Medulla oblongata (tissue), 1 donor: ENCODE measurements around the gene FER.
"Not testable (repeated sequence)": the region's sequence is repeated elsewhere in the genome, so short reads cannot be mapped to it uniquely, and the experiment has no call there.

Experiments
- DNase-seq: peaks from one replicate; pipeline ENCODE4 v3.0.0-alpha.2; 2015; ENCODE audit errors: extremely low spot score

FER gene

DNA sequence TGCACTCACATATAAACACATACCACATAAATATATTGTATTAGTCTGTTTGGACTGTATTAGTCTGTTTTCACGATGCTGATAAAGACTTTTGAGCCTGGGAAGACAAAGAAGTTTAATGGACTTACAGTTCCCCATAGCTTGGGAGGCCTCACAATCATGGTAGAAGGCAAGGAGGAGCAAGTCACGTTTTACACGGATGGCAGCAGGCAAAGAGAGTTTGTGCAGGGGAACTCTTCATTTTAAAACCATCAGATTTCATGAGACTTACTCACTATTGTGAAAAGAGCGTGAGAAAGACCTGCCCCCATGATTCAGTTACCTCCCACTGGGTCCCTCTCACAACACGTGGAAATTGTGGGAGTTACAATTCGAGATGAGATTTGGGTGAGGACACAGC is 133.4 kb downstream of the FER start:
- DNase-seq = no peak

GRCh38 chr5:108884736-108885135 is 137.0 kb downstream of the FER start:
- DNase-seq = no peak

DNA sequence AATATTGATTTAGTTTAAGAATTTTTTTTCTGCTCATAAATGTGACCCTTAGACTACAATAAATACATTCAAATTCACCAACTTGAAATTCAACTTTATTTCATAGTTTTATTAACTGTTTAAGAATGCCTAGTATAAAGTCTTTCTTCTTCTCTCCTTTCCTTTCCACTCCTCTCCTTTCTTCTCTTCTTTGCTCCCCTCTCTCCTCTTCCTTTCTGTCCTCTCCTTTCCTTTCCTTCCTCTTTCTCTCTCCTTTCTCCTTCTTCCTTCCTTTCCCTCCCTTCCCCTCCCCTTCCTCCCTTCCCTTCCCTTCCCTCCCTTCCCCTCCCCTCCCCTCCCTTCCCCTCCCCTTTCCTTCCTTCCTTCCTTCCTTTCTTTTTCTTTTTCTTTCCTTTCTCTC is 150.6 kb downstream of the FER start:
- no peak for DNase-seq

GRCh38 chr5:108898707-108899106 is 151.0 kb downstream of the FER start:
- no peak for DNase-seq

DNA sequence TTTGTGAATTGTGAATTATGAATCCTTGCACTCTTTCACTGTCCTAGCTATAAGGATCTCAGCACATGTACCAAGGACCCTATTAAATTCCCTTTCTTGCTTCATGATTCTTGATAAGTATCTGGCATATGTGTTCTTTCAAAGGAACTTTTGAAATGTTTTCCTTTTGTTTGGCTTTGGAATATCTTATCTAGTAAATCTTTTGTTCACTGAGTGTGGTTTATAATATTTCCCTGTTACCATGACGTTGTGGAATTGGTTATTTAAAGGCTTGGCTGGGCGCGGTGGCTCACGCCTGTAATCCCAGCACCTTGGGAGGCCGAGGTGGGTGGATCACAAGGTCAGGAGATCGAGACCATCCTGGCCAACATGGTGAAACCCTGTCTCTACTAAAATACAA is 151.5 kb downstream of the FER start:
- not testable (repeated sequence) for DNase-seq

GRCh38 chr5:108900668-108901067 is 153.0 kb downstream of the FER start:
- DNase-seq = no peak

GRCh38 chr5:108905805-108906204 is 158.1 kb downstream of the FER start:
- DNase-seq = no peak

DNA sequence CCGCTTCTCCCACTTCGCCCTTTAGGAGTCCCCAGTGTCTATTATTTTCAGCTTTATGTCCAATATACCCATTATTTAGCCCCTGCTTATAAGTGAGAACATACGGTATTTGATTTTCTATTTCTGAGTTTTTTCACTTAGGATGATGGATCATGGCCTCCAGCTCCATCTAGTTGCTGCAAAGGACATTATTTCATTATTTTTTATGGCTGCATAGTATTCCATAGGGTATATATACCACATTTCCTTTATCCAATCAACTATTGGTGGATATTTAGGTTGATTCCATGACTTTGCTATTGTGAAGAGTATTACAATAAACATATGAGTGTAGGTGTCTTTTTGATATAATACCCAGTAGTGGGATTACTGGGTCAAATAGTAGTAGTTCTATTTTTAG is 162.9 kb downstream of the FER start:
- DNase-seq = no peak

DNA sequence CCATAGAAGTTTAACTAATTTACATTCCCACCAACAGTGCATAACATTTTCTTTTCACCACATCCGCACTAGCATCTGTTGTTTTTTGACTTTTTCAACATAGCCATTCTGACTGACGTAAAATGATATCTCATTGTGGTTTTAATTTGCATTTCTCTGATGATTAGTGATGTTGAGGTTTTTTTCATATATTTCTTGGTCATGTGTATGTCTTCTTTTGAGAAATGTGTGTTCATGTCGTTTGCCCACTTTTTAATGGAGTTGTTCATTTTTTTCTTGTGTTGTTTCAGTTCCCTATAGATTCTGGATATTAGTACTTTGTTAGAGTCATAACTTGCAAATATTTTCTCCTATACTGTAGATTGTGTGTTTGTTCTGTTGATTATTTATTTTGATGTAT is 163.4 kb downstream of the FER start:
- no peak for DNase-seq

DNA sequence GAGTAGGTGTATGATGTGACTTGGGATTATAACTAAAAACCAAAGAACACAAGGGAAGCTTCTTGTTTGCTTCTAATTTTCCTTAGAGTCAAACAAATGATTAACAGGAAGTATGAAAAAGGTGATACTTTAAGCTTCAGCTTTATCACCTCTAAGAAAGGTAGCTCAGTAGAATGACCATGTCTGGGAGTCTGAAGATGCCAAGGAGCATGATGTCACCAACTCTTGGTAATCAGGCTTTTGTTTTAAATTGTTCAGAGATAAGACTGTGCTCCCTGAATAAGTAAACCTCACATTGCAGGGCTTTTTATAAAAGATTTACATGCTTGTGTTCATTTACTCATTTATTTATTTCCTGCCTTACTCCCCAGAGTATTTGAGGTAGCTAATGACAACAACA is 169.9 kb downstream of the FER start:
- no peak for DNase-seq

- no peak for DNase-seq
Measured at GRCh38 chr5:108919591-108920326, 172.1 kb downstream of the FER start.

GRCh38 chr5:108924457-108924961 is 176.8 kb downstream of the FER start:
- no peak for DNase-seq

DNA sequence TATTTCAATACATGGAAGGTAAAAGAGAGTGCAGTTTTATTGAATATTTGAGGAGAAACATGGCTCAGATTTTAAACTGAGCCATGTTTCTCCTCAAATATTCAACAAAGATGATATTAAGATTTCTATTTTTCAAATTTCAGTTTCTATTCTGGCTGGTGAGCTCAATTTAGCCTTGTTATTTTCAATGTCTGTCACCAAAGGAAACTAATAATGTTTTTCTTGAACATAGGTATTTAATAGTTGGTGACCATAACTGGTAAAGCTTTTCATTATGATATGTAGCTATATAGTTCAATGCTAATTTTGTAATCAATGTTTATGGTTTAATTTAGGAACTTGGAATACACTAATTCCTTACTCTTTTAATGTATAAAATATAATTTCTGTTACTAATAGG is 177.4 kb downstream of the FER start:
- DNase-seq = no peak

DNA sequence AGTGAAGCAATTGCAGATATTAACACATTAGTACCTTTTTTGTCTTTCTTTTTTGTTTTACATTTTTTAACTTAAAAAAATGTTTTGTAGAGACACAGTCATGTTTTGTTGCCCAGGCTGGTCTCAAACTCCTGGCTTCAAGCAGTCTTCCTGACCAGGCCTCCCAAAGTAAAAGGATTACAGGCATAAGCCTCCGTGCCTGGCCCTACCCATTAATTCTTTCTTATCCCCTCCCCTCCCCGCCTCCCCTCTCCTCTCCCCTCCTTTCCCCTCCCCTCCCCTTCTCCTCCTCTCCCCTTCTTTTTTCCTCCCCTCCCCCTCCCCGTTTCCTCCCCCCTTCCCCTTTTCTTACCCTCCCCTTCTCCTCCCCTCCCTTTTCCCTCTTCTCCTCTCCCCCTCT is 182.4 kb downstream of the FER start:
- no peak for DNase-seq

DNA sequence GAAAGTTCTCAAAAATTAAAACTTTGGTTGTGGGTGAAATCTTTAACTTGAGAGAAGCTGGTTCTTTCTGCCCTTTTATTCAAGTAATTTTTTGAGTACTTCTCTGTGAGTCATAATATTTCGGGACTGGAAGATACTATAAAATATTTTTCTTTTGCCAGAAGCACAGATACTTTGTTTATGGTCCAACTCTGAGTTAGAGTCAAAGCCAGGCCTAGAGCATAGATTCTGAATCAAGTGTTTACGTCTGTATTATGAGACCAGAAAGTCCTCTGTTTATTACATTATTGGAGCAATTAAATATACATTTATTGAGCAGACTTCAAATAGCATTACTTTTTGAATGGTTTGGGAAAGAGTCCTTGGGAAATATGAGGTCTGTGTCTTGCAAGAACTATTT is 187.9 kb downstream of the FER start:
- no peak for DNase-seq

DNA sequence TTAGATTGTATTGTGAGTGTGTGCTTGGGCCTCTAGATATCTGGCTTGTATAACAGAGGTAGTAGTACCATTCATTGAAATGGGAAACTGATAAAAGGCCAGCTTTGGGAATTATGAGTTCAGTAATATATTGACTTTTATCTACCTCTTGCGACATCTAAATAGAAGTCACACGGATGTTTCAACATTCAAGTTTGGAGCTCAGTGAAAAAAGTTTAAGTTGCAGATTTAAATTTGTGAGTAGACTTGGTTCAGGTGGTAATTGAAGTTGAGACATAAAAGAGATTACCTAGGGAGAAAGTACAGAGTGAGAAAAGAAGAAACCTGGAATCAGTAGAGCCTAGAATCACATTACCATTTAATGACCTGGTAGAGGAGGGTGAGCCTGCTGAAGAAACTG is 189.5 kb downstream of the FER start:
- DNase-seq = no peak

DNA sequence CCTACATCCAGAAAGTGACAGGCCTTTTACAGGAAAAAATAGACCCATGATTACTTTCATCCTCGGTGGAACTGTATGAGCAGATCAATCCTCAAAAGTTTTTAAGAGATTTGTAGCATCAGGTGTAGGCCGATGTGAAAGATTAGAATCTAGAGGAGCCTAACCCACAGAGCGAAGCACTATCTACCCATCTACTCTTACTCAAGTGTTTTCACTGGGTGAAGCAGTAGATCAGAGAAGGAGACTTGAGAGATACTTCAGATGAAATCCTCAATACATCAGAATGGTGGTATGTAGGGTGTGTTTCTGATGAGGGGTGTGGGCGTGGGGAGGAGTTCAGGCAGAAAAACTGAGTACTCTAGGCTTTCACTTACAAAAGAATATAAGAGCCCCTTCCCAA is 192.8 kb downstream of the FER start:
- no peak for DNase-seq

GRCh38 chr5:108941746-108942145 is 194.0 kb downstream of the FER start:
- DNase-seq = no peak

GRCh38 chr5:108942701-108943100 is 195.0 kb downstream of the FER start:
- no peak for DNase-seq

GRCh38 chr5:108945094-108945493 is 197.4 kb downstream of the FER start:
- no peak for DNase-seq

DNA sequence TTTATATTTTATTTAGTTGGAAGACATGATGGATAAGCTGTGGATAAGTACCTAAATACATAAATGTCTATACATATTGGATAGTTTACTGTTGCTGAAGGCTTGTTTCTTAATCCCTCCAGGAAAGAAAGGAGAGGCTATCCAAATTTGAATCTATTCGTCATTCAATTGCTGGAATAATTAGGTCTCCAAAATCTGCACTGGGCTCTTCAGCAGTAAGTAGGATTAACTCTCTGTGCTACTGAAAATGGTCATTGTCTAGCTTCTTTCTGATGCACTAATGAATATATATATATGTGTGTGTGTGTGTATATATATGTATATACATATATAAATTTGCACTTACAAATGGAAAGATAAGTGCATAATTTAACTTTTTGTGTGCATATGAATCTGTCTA is 198.3 kb downstream of the FER start:
- DNase-seq = no peak

GRCh38 chr5:108947164-108947563 is 199.5 kb downstream of the FER start:
- DNase-seq = no peak

- DNase-seq = no peak
Measured at GRCh38 chr5:108950276-108950675, 202.6 kb downstream of the FER start.

GRCh38 chr5:108953940-108954339 is 206.2 kb downstream of the FER start:
- no peak for DNase-seq
